Measurements from ENCODE around the gene ABCB11.
A peak's percentile ranks its signal among the peaks of the same experiment; 100 is the strongest.
"Not testable (repeated sequence)": the region's sequence is repeated elsewhere in the genome, so short reads cannot be mapped to it uniquely, and the experiment has no call there.

ABCB11 gene

DNA sequence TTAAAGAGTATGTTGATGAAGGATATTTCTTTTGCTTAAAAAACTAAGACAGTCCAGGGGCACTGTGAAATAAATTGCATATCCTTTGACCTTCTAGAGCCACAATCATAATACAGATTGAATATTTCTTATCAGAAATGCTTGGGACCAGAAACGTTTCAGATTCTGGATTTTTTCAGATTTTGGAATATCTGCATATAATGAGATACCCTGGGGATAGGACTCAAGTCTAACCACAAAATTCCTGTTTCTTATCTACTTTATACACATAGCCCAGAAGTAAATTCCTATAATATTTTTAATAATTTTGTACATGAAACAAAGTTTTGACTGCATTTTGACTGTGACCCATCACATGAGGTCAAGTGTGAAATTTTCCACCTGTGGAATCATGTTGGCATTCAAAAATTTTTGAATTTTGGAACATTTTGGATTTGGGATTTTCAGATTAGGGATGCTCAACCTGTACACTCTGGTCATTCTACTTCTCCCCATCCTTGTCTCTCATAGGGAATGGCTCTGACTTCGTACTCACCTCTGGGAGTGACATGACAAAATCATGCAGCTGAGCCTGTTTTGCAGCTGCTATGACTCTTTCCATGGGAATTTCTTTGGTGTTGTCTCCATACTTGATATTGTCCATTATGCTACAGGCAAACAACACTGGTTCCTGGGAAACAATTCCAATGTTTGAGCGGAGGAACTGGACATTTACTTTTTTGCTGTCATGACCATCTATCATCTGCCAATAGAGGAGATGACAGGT lies 104.3 kb downstream of the ABCB11 start:
- no peak for DNase-seq

DNA sequence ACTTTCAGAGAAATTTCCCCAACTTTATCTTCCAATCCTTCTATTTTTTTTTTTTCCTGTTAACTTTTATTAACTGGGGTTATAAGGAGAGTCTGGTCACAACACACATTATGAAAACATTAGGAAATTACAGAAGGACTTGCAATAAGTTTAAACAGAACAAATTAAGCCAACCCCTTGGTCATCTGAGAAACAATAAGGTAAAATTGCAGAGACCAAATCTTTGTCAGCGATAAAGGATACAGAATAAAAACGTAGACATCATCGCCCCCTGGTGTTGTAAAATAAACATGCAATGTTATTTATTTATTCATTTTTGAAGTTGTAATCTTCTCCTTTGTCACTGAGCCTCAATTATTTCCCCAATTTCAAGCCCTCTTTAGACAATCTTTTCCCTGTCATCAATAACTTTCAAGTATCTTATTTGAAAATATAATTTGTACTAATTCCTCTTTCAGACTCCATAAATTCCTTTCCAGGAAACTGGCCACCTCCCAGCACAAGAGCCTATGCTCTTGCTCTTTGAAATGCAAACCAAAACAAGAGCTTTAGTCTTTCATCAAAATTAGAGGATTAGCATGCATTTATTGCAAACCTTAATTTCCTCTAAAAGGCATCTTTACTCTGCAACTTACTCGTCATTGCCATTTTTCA lies 110.5 kb downstream of the ABCB11 start:
- peak; percentile 6 for DNase-seq

DNA sequence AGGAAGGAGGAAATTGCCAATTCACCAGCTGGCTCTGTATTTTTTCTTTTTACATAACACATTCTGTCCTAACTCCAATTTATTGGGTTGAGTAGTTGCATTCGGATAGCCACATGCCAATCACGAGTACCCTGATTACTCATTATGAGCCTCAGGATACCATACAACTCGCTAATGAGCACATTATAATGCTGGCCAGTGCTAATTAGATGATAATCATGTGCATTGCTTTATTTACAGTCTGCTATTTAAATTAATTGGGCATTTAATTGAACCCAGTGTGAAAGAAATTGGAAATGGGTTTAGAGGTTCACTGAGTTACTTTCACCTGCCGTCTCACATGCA lies 114.8 kb downstream of the ABCB11 start:
- no peak for DNase-seq

DNA sequence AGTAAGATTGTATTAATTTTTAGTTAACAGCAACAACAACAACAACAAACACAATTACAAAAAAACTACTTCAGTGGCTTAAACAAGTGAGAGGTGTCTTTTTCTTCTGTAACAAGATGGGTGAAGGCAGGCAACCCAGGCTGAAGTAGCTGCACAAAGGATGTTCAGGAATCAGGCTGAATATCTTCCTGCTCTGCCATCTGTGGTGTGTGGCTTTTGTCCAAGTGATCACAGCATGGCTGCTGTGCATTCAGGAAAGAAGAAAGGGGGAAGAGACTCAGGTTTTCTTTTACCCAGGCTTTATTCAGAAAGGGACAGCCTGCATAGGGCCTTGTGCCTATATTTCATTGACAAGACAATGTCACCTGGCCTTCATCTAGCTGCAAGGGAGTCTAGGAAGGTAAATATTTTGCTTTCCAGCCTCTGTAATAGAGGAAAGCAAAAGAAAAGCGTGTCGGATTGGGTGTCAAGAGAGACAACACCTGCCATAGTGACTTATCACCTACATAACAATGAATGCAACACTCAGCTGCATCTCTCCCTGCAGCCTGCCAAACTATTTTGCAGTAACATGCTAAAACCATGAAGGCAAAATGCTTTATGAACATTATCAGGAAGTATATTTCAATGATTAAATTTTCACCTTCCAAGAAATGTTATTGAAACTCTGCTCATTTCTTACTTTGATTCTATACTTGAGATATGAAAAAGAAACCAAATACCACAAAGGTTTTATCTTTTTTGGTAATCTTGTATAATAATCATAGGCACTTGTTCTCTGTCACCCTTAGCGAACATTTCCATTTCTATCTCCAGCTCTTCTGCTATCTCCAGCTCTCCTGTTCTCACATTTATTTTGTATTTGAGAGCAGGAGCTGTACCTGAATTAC lies 115.4 kb downstream of the ABCB11 start:
- no peak for DNase-seq

DNA sequence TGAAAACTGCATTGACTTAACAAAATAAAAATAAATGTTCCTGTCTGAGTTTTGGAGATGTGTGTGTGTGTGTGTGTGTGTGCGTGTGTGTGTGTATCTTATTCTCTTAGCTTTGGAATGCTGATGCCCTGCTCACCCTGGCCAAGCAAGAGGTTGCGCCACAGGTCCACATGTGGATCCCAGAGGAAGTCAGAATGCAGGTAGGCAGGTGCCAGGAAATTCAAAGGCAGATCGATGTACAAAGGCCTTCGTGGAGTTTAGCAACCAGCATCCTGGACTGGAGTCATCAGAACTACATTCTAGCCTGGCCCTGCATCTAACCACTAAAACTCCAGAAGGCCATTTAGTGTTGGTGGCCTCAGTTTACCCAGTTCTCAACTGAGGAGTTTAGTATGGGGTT lies 117.6 kb downstream of the ABCB11 start:
- no peak for DNase-seq

DNA sequence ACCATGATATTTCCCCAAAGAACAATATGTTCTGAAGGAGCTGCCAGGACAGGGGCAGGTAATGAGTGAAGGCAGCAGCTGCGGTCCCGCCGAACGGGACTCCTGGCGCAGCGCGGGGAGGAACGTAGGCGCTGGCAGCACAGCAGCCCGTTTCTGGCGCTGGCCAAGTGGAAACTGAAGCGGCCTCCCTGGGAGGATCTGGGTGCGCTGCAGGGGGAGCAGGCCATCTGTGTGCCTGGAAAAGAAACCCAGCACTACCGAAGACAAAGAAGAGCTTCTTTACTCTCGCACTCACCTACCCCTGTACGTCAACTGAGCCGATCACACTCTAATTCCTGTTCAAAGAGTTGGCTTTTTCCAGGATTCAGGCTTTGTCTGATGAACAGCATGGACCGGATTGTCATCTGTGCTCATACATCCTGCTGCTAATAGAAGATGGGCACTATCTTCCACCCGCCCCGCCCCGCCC lies 118.2 kb downstream of the ABCB11 start:
- DNase-seq, result no peak

DNA sequence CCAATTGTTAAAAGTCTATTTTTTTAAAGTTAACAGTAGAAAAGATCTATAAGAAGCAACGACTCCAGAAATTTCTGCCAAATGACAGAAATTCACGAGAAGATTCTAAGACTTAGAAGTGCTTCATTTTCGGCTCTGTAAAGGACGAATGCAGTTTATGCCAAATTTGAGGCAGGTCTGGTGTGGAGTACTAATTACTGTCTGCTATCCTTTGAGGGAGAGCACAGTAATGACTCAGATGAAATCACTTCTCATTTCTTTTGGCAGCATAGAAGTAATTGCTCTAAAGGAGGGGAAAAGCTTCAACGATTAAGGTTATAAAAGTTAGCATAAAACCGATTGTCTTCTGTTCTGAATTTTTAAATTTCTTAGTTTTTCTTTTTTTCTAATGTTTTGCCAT lies 118.7 kb downstream of the ABCB11 start:
- DNase-seq, result no peak

DNA sequence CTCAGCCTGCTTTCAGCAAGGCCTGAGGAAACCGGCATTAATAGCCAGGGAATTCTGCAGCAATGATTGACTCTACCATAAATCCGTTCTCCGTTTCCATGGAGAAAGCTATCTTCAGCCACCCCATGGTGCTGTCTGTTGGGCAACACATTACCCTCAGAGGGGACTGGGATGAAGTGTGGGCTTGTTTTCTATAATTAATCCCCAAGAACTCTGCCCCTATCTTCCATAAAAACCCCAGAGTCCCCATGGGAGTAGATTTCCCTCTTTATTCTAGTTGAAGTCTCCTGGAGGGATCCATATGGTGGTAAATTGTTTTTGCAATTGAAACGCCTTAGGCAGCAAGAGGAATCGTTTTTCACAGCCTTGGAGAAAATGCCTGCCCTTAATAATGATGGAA lies 120.8 kb downstream of the ABCB11 start:
- DNase-seq, result no peak

DNA sequence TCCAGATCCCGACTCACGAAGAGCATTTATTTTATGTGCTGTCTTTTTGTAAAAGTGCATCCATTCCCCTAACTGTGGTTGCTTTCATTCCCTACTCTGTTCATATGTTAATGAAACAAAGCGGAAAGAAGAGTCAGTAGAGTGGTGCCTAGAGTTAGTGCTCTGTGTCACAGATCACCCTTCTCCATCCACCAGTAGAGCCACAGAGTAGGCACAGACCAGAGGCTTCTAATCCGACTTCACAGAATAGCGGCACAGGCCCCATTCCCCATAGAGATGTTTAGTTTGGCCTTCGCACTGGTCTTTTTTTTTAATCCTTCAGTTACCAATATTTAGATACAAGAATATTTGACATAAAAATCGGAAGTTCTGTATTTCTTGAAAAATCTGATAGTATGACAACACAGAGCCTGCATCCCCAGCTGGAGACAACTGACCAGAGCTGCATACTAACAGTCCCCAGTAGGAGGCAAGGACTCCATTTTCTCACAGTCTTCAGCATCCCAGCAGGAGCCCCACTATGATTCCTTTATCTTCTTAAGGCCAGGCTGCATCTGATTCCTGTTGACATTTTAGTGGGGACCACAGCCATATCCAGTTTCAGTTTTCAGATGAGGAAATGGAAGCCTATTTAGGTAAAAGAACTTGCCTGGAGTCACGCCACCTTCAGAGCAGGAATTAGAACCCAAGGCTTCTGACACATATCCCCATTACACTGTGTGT lies 123.0 kb downstream of the ABCB11 start:
- DNase-seq, result no peak

DNA sequence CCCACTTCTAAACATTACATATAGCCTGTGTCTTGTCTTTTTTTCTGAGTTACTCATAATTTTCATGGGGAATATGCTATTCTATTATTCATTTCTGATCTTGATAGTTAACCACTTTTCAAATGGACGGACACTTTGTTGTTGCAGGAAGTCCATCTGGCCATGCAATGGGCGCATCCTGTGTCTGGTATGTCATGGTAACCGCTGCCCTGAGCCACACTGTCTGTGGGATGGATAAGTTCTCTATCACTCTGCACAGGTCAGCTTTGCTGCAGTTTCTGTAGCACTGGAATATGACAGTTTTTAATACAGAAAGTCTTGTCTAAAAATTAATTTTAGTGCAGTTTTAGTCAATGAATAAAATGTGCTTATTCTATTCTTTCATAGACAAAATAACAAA lies 126.8 kb downstream of the ABCB11 start:
- no peak for DNase-seq

DNA sequence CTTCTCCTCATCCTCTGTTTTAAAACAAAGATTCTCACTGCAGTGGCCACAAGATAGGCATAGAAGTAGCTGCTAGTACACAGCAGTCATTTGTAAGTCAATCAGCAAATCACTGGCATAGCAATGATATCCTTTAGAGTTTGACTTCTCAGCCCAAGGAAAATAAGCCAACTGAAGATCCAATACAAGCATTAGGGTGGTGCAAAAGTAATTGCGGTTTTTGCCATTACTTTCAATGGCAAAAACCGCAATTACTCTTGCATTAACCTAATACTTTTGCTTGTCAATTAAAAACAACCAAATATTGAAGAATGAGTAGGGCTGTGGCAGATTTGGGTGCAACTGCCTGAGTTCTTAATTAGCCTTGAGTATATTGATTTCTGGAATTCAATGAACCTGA lies 127.2 kb downstream of the ABCB11 start:
- no peak for DNase-seq

DNA sequence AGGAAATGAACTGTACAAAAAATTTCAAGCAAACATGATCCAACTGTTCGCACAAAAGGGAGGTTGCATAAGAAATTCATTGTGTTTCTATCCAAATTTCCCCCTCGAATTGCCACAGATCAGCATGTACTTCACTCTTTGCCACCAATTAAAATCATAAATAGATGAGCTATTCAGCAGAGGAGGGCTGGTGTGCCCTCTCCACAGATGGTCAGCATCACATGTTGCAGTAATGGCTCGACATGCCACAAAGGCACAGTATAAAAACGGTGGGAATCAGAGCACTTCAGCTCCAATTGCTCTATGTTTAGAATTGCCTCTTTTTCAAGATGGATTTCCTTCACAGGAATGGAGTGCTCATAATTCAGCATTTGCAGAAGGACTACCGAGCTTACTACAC lies 130.1 kb downstream of the ABCB11 start, which contains the start of gene G6PC2:
TSS of gene G6PC2 (plus strand) at position 289 of the 400 bp plus-strand sequence. CDS start at position 330, 41 bp downstream.
- no peak for DNase-seq

DNA sequence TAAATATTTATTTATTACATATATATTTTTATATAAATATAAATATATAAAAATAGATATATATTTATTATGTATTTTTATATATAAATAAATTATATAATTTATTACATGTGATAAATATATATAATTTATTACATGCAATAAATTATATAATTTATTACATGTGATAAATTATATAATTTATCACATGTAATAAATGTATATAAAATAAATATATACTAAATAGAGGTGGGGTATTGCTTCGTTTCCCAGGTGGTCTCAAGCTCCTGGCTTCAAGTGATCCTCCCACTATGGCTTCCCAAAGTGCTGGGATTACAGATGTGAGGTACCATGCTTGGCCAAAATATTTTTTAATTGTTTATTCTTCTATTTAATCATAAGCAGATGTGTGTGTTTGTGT lies 133.7 kb downstream of the ABCB11 start:
- DNase-seq, result no peak

DNA sequence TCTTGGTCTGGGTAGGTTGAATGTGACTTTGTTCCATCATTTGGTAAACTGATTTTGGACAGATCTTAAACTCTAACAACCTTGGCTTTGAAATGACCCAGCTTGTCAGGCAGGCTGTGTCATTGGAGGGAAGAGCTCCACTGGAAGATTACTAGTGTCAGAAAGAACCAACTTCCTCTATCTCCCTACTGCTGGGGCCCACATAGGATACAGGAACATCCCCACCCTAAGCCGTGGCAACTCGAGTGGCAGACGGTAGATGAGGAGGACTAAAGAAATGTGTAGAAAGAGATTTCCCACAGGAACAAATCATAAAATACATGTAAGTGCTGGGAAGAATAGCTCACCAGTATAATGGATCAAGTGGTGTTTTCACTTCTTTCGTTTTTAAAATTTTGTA lies 134.3 kb downstream of the ABCB11 start:
- no peak for DNase-seq

DNA sequence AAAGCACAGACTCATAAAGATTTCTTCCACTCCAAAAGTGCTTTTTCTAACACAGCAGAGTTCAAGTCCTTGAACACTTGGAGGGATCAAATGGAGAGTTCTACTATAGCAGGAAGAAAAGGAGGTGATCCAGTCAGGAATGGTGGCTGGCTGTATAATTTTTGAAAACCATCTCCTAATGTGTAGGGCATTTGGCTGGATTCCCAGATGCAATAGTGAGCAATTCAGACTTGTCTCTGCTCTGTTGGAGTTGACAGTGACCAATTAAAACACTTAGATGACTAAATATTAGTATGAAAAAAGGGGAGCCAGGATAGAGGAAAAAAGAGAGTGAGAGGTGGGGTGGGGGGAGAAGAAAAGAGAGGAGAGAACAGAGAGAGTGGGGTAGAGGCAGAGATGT lies 135.4 kb downstream of the ABCB11 start:
- DNase-seq, result no peak

DNA sequence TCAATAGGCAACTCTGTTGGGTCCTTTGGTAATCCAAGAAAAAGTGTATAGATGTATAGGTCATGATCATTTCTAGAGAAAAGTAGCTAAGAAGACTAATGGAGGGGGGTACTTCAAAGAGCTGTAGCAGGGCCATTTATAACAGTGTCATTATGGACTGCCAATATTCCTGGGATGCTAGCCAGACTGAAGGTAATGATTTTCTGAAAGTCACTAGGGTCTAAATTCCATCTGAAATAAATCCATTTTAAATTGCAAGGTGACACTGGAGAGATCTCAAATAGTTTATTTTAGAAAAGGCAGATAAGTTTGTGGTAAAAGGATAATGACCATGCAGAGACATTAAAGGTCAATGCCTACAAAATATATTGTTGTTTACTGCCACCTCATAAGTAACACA lies 136.4 kb downstream of the ABCB11 start:
- DNase-seq, result no peak

DNA sequence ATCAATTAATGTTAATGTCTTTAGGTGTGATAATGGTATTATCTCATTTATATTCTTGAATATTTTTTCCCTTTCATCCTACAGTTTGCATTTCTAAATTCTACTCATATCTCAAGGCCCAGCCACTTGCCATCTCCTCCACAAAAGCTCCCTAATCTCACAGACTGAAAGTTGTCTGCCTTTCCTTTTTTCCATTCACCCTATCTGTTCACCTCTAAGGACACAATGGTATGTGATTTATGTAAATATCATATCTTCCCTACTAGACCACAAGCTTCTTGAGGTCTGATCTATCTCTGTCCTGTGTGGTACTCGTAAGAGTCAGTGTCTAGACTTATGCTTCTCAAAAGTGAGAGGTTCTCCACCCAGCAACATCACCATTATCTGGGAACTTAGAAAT lies 137.0 kb downstream of the ABCB11 start:
- DNase-seq, result no peak

DNA sequence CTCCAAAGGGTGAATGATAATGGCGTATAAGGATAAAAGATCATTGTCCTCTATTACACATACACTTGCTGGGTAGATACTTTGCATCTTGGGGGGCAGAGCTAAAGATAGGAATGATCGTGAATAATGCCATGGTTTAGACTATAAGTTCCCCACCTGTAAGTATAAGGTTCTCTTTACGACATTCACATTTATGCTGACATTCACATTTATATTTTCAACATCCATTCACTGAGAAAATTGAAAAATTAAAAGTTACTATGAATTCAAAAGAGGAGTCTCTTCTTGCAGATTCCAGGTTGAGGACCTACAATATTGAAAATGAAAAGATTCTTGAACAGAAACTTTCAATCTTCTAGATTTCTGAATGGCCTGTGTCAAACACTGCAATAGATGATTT lies 138.8 kb downstream of the ABCB11 start:
- no peak for DNase-seq

DNA sequence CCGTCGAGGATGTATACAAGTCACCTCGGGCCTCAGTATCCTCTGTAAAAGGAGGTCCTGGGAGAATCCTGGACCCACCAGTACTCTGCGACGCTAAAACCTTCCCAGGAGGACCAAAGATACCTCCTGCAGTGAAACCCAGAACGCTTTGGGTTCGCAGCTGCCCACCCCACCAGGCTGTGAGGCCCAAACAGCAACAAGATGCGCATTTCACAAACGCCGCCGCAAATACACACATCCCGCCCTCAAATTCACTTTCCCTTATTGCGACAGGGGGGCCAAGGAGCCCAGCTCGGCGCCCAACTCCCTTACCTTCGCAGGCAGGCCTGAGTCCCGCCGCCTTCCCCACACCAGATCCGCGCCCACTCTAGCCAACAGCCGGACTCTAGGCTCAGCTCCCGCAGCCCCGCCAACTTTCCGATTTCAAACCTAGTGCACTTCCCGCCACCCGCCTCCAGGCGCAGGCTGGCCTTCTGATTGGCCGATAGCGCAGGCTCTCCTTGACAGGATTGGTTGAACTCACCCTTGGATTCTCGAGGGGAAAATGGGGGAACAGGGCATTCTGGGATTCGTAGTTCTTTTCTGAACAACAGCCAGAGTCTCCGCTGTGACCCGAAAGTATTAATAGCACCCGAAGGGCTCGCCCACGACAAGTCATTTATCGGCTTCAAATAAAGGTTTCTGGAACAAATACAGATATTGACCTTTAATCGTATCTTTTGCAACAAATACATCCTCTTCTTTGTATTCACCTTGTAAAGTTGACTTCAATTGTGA lies 140.9 kb downstream of the ABCB11 start, which contains the start of gene SPC25:
TSS of gene SPC25 (minus strand) at position 425 of the 777 bp plus-strand sequence. CDS start 911 bp downstream, outside the sequence.
- peak; percentile 84 for DNase-seq

DNA sequence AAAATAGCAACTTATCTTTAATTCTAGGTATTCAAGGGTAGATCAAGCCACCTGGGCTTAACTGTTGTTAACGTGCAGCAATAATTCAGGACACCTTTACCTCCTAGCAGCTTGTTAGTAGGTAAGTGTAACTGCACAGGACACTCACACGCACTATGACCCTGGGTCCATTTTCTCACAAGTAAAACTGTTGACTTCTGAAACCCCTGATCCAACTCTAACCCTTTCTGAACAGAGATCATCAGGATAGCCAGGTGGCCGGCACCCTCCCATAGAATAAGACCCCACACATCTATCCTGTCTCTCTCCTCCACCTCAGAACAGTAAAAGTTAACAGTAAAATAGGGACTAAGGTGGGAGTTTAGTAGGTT lies 141.5 kb downstream of the ABCB11 start:
- DNase-seq, result no peak

DNA sequence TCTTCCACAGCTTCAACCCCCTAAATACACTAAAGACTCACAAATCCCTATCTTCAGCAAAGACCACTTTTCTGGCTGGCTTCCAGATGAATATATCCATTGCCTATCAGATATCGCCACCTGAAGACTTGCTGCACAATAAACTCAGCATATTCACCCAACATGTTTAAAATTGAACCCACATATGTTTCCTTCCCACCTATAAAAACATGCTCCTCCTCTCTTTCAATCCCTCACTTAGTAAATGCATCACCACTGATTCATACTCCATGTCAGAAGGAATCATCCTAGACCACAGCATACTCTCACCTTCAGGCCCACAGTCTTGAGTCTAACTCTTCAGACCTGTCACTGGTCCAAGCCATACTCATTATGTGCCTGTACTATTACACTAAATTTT lies 146.1 kb downstream of the ABCB11 start:
- DNase-seq, result no peak

DNA sequence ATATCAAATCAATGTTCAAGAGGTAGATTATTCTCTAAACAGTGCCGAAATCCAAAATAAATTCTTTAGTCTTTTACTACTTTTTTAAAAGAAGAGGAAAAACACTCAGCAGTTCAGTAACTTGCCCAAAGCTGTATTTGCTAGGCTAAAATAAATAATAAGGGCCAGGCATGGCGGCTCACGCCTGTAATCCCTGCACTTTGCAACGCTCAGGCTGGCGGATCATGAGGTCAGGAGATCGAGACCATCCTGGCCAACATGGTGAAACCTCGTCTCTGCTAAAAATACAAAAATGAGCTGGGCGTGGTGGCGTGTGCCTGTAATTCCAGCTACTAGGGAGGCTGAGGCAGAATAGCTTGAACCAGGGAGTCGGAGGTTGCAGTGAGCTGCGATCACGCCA lies 149.0 kb downstream of the ABCB11 start:
- DNase-seq, result not testable (repeated sequence)
